H9 (cell line): ENCODE results near the gene RASA2. TPM values are rescaled to one million over a fixed set of nuclear protein-coding genes. Genes with fewer than 3 reads are reported as not detected.

Source experiments
- DNase-seq: peaks from one replicate; pipeline ENCODE4 v3.0.0-alpha.2; 2017
- H2AFZ ChIP-seq: one replicate; pipeline ENCODE4 v1.6.1; 2013; ENCODE audit warnings: mild to moderate bottlenecking, low read length, control low read depth, moderate library complexity
- H2AK5ac ChIP-seq: 2 replicates; pipeline ENCODE4 v1.6.1; 2013; ENCODE audit warnings: low read length, control low read depth, mixed read lengths; ENCODE audit not compliant: insufficient read length
- H2BK120ac ChIP-seq: one replicate; pipeline ENCODE4 v1.6.1; 2013; ENCODE audit warnings: low read depth, mild to moderate bottlenecking, low read length, control low read depth, inconsistent platforms; ENCODE audit not compliant: poor library complexity, severe bottlenecking
- H2BK12ac ChIP-seq: 2 replicates; pipeline ENCODE4 v1.6.1; 2013; ENCODE audit warnings: low read length, control low read depth, mixed read lengths, low read depth; ENCODE audit not compliant: insufficient read length
- H2BK15ac ChIP-seq: 2 replicates; pipeline ENCODE4 v1.6.1; 2013; ENCODE audit warnings: low read depth, low read length, control low read depth
- H2BK20ac ChIP-seq: one replicate; pipeline ENCODE4 v1.6.1; 2013; ENCODE audit warnings: low read depth, mild to moderate bottlenecking, low read length, control low read depth, inconsistent platforms; ENCODE audit not compliant: poor library complexity, severe bottlenecking
- H2BK5ac ChIP-seq: 2 replicates; pipeline ENCODE4 v1.6.1; 2013; ENCODE audit warnings: low read length, control low read depth, mixed read lengths; ENCODE audit not compliant: insufficient read length
- H3K14ac ChIP-seq: 2 replicates; pipeline ENCODE4 v1.6.1; 2013; ENCODE audit warnings: low read length, control low read depth; ENCODE audit not compliant: insufficient read depth
- H3K18ac ChIP-seq: 2 replicates; pipeline ENCODE4 v1.6.1; 2013; ENCODE audit warnings: low read depth, mild to moderate bottlenecking, mixed read lengths, low read length, control low read depth; ENCODE audit not compliant: insufficient read length
- H3K23ac ChIP-seq: 2 replicates; pipeline ENCODE4 v1.6.1; 2013; ENCODE audit warnings: low read length, control low read depth, mixed read lengths, low read depth; ENCODE audit not compliant: insufficient read length
- H3K23me2 ChIP-seq: 2 replicates; pipeline ENCODE4 v1.6.1; 2013; ENCODE audit warnings: low read depth, mild to moderate bottlenecking, mixed read lengths, low read length, control low read depth; ENCODE audit not compliant: insufficient read length, poor library complexity, severe bottlenecking
- H3K27ac ChIP-seq: 2 replicates; pipeline ENCODE4 v1.5.1; 2013; ENCODE audit warnings: low read length, control low read depth, mixed read lengths, low read depth; ENCODE audit not compliant: insufficient read length
- H3K27me3 ChIP-seq: 2 replicates; pipeline ENCODE4 v1.6.1; 2013; ENCODE audit warnings: low read length, control low read depth, inconsistent platforms; ENCODE audit not compliant: insufficient read depth
- H3K4ac ChIP-seq: 2 replicates; pipeline ENCODE4 v1.6.1; 2013; ENCODE audit warnings: low read depth, mild to moderate bottlenecking, control low read depth, inconsistent platforms, low read length, moderate library complexity
- H3K4me1 ChIP-seq: 2 replicates; pipeline ENCODE4 v1.6.1; 2013; ENCODE audit warnings: low read length, control low read depth, inconsistent platforms; ENCODE audit not compliant: insufficient read depth
- H3K4me2 ChIP-seq: 2 replicates; pipeline ENCODE4 v1.6.1; 2013; ENCODE audit warnings: low read length, control low read depth, mixed read lengths; ENCODE audit not compliant: insufficient read length, insufficient read depth
- H3K56ac ChIP-seq: 2 replicates; pipeline ENCODE4 v1.6.1; 2013; ENCODE audit warnings: low read depth, mild to moderate bottlenecking, mixed read lengths, low read length, control low read depth; ENCODE audit not compliant: insufficient read length
- H3K79me1 ChIP-seq: 2 replicates; pipeline ENCODE4 v1.6.1; 2013; ENCODE audit warnings: low read depth, mild to moderate bottlenecking, moderate library complexity, low read length, control low read depth, inconsistent platforms; ENCODE audit not compliant: insufficient read depth, poor library complexity, severe bottlenecking
- H3K79me2 ChIP-seq: 2 replicates; pipeline ENCODE4 v1.6.1; 2013; ENCODE audit warnings: low read length, control low read depth, inconsistent platforms; ENCODE audit not compliant: insufficient read depth
- H3K9ac ChIP-seq: 2 replicates; pipeline ENCODE4 v1.6.1; 2013; ENCODE audit warnings: low read length, control low read depth, mixed read lengths; ENCODE audit not compliant: insufficient read length; ENCODE audit errors: extremely low read depth
- H3K9me3 ChIP-seq: one replicate; pipeline ENCODE4 v1.6.1; 2013; ENCODE audit warnings: low read depth, low read length, inconsistent platforms; ENCODE audit not compliant: control insufficient read depth
- H3T11ph ChIP-seq: one replicate; pipeline ENCODE4 v1.6.1; 2013; ENCODE audit warnings: mild to moderate bottlenecking, low read length, control low read depth, inconsistent platforms
- H4K20me1 ChIP-seq: one replicate; pipeline ENCODE4 v1.6.1; 2013; ENCODE audit not compliant: control insufficient read depth, insufficient read length, insufficient read depth
- H4K5ac ChIP-seq: 2 replicates; pipeline ENCODE4 v1.6.1; 2013; ENCODE audit warnings: low read depth, mild to moderate bottlenecking, mixed read lengths, low read length, control low read depth; ENCODE audit not compliant: insufficient read length
- H4K8ac ChIP-seq: replicated peaks from 2 replicates; pipeline ENCODE4 v1.6.1; 2013; ENCODE audit warnings: low read length, control low read depth, mixed read lengths, low read depth; ENCODE audit not compliant: insufficient read length
- H4K91ac ChIP-seq: 2 replicates; pipeline ENCODE4 v1.6.1; 2013; ENCODE audit warnings: low read depth, mild to moderate bottlenecking, moderate library complexity, mixed read lengths, low read length, control low read depth; ENCODE audit not compliant: insufficient read length
- H3K27ac Mint-ChIP-seq, 3 experiments: 2 replicates in 2 of 3; 3 replicates in 1 of 3; pipeline ENCODE4 v1.8.0; 2020 to 2021; ENCODE audit warnings: mixed read lengths in 3 of 3, mild to moderate bottlenecking in 1 of 3, moderate library complexity in 1 of 3
- H3K27me3 Mint-ChIP-seq: 2 replicates; pipeline ENCODE4 v1.8.0; 2021; ENCODE audit warnings: low read depth, mild to moderate bottlenecking, moderate library complexity, mixed read lengths
- H3K36me3 Mint-ChIP-seq, 3 experiments: 2 replicates in 2 of 3; 3 replicates in 1 of 3; pipeline ENCODE4 v1.8.0; 2020 to 2021; ENCODE audit warnings: low read depth in 3 of 3, mixed read lengths in 3 of 3; ENCODE audit not compliant: insufficient read depth in 1 of 3
- H3K4me1 Mint-ChIP-seq, 2 experiments: 2 replicates each; pipeline ENCODE4 v1.8.0; 2020; ENCODE audit warnings: mixed read lengths in 2 of 2
- H3K4me3 Mint-ChIP-seq, 2 experiments: 2 replicates in 1 of 2; 3 replicates in 1 of 2; pipeline ENCODE4 v1.8.0; 2020 to 2021; ENCODE audit warnings: mild to moderate bottlenecking in 2 of 2, mixed read lengths in 2 of 2, moderate library complexity in 1 of 2
- H3K9me3 Mint-ChIP-seq, 2 experiments: 2 replicates in 1 of 2; 3 replicates in 1 of 2; pipeline ENCODE4 v1.8.0; 2020; ENCODE audit warnings: mild to moderate bottlenecking in 2 of 2, mixed read lengths in 2 of 2, moderate library complexity in 1 of 2
- WGBS: extraction: QIAGEN DNeasy Blood & Tissue Kit; methylation state at CpG from one replicate; pipeline ENCODE4 v1.1.7; 2013; ENCODE audit warnings: missing lambda C conversion rate, low lambda C conversion rate, mixed read lengths; ENCODE audit not compliant: insufficient read length; ENCODE audit errors: extremely low coverage; 5-methylcytosine and 5-hydroxymethylcytosine counted together
- total RNA-seq: library from RNA; stranded (reverse); gene quantifications from 2 replicates; pipeline ENCODE4 v1.2.1, GENCODE V29; 2021
- TF ChIP-seq, protein P1 (sequence below): fragments of 200-600 bp; sonication (generic); conservative IDR thresholded peaks from 3 replicates; pipeline ENCODE4 v1.8.0; 2021; ENCODE audit warnings: antibody characterized with exemption, mild to moderate bottlenecking

Gene RASA2
- total RNA-seq, 1 experiment from 2014 or later, result 24.4 TPM

DNA sequence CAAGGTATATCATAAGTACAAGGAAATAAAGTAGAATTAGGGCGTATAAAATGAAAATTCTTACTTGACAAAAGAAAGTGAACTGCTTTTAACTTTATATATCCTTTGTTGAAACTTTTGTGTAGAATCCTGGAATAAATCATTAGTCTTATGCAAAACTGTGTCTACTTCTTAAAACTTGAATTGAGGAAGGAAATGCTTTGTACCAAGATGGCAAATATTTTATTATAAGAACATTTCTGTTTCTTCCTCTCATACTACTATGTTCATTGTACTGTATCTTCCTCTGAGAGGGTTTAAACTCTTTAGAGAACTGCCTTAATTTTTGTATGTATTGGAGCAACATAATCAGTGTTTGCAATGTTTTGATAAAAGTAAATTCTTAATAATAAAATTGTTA is 42.0 kb downstream of the RASA2 start:
- Histone ChIP-seq H3K23ac (no peak overlapping the region), H2BK12ac (no peak overlapping the region), H4K5ac (no peak overlapping the region), H2BK20ac (no peak overlapping the region), H2AK5ac (no peak overlapping the region), H2BK5ac (no peak overlapping the region), H4K20me1 (no peaks in the 10 kb centered on the region), H4K91ac (no peak overlapping the region), H3K23me2 (no peaks in the 10 kb centered on the region), H3K79me1 (no peaks in the 10 kb centered on the region), H2AFZ (no peak overlapping the region), H3K4me1 (no peaks in the 10 kb centered on the region), H3K4me2 (no peak overlapping the region), H2BK120ac (no peak overlapping the region), H3K27me3 (no peaks in the 10 kb centered on the region), H3K4ac (no peak overlapping the region), H3K79me2 (no peaks in the 10 kb centered on the region), H3K18ac (no peak overlapping the region), H3K27ac (no peak overlapping the region), H4K8ac (no peak overlapping the region), H3K56ac (no peak overlapping the region), H3T11ph (no peak overlapping the region), H3K9ac (no peak overlapping the region), H3K9me3 (no peaks in the 10 kb centered on the region), H3K14ac (no peak overlapping the region), H2BK15ac (no peak overlapping the region)
- Mint-ChIP-seq H3K9me3 (no peaks in the 10 kb centered on the region), H3K36me3 (peaks cover 0 to 7% (median 0%) of the 10 kb centered on the region in 3 experiments; a peak in 3 of 7 replicates), H3K4me3 (no peak overlapping the region), H3K4me1 (peaks cover 12 to 13% of the 10 kb centered on the region in 2 experiments), H3K27ac (no peak overlapping the region), H3K27me3 (no peaks in the 10 kb centered on the region)
- no CpG with 5 or more reads among the region's 1 CpG for whole genome bisulfite sequencing
- TF ChIP-seq, protein P1, sequence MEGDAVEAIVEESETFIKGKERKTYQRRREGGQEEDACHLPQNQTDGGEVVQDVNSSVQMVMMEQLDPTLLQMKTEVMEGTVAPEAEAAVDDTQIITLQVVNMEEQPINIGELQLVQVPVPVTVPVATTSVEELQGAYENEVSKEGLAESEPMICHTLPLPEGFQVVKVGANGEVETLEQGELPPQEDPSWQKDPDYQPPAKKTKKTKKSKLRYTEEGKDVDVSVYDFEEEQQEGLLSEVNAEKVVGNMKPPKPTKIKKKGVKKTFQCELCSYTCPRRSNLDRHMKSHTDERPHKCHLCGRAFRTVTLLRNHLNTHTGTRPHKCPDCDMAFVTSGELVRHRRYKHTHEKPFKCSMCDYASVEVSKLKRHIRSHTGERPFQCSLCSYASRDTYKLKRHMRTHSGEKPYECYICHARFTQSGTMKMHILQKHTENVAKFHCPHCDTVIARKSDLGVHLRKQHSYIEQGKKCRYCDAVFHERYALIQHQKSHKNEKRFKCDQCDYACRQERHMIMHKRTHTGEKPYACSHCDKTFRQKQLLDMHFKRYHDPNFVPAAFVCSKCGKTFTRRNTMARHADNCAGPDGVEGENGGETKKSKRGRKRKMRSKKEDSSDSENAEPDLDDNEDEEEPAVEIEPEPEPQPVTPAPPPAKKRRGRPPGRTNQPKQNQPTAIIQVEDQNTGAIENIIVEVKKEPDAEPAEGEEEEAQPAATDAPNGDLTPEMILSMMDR, result no peak
- no peak for DNase-seq
